Choroid plexus epithelial cell (primary cell): ENCODE results near the gene UBE2U.
A peak's percentile ranks its signal among the peaks of the same experiment; 100 is the strongest.
"Not testable (repeated sequence)": the region's sequence is repeated elsewhere in the genome, so short reads cannot be mapped to it uniquely, and the experiment has no call there.

Source experiments
- DNase-seq: peaks from one replicate; pipeline ENCODE4 v3.0.0-alpha.2; 2010; ENCODE audit warnings: low read depth
- H3K4me3 ChIP-seq: 2 replicates; pipeline ENCODE4 v1.5.1; 2011; ENCODE audit warnings: low read depth, mild to moderate bottlenecking, control low read depth, low read length, moderate library complexity
- CTCF ChIP-seq: conservative IDR thresholded peaks from 2 replicates; pipeline ENCODE4 v1.5.1; 2011; ENCODE audit warnings: low read depth, mild to moderate bottlenecking, control low read depth, inconsistent platforms, low read length, moderate library complexity

UBE2U gene

GRCh38 chr1:64246294-64246917 is 43.0 kb downstream of the UBE2U start:
- TF ChIP-seq CTCF, result peak; percentile 61
- no peak overlapping the region for H3K4me3 ChIP-seq
- peak; percentile 65 for DNase-seq

GRCh38 chr1:64248065-64248464 is 44.6 kb downstream of the UBE2U start:
- no peak for DNase-seq
- no peak overlapping the region for H3K4me3 ChIP-seq
- TF ChIP-seq CTCF, result no peak

GRCh38 chr1:64250472-64250871 is 47.0 kb downstream of the UBE2U start:
- H3K4me3 ChIP-seq, DNase-seq: not testable (repeated sequence)

- DNase-seq, result no peak
- peak; percentile 43 for TF ChIP-seq CTCF
- no peak overlapping the region for H3K4me3 ChIP-seq
Observed at GRCh38 chr1:64251971-64252370, 48.5 kb downstream of the UBE2U start.

GRCh38 chr1:64257233-64257632 is 53.8 kb downstream of the UBE2U start:
- not testable (repeated sequence) for DNase-seq, H3K4me3 ChIP-seq

GRCh38 chr1:64258444-64258843 is 55.0 kb downstream of the UBE2U start:
- DNase-seq, H3K4me3 ChIP-seq: not testable (repeated sequence)

GRCh38 chr1:64263335-64263734 is 59.9 kb downstream of the UBE2U start:
- no peak overlapping the region for H3K4me3 ChIP-seq
- TF ChIP-seq CTCF, result no peak
- DNase-seq, result peak; percentile 17

- no peak overlapping the region for H3K4me3 ChIP-seq
- DNase-seq, result no peak
- no peak for TF ChIP-seq CTCF
Observed at GRCh38 chr1:64263856-64264255, 60.4 kb downstream of the UBE2U start.

GRCh38 chr1:64265141-64265540 is 61.7 kb downstream of the UBE2U start:
- DNase-seq, result no peak
- no peak for TF ChIP-seq CTCF
- H3K4me3 ChIP-seq, result no peak overlapping the region
